Trophoblast cell (in vitro differentiated cells and primary cell): ENCODE measurements around the gene FGD5.

Experiments
- DNase-seq, 2 donors: peaks; one replicate each; pipeline ENCODE4 v3.0.0-alpha.2; 2016
- H2AFZ ChIP-seq: 2 replicates; pipeline ENCODE4 v1.6.1; 2013; ENCODE audit warnings: low read length, moderate library complexity, mild to moderate bottlenecking; ENCODE audit not compliant: insufficient read depth, poor library complexity
- H2AK5ac ChIP-seq: 2 replicates; pipeline ENCODE4 v1.6.1; 2013; ENCODE audit warnings: mild to moderate bottlenecking, low read length
- H2BK120ac ChIP-seq: 2 replicates; pipeline ENCODE4 v1.6.1; 2013; ENCODE audit warnings: low read length, mild to moderate bottlenecking, moderate library complexity; ENCODE audit not compliant: insufficient read depth, poor library complexity
- H2BK12ac ChIP-seq: 2 replicates; pipeline ENCODE4 v1.6.1; 2013; ENCODE audit warnings: mild to moderate bottlenecking, low read length, moderate library complexity
- H2BK5ac ChIP-seq: 2 replicates; pipeline ENCODE4 v1.6.1; 2013; ENCODE audit warnings: low read length, low read depth, moderate library complexity, mild to moderate bottlenecking; ENCODE audit not compliant: poor library complexity
- H3K14ac ChIP-seq: 2 replicates; pipeline ENCODE4 v1.6.1; 2013; ENCODE audit warnings: mild to moderate bottlenecking, low read length
- H3K18ac ChIP-seq: 2 replicates; pipeline ENCODE4 v1.6.1; 2013; ENCODE audit warnings: mild to moderate bottlenecking, low read length
- H3K23ac ChIP-seq: 2 replicates; pipeline ENCODE4 v1.6.1; 2013; ENCODE audit warnings: low read length
- H3K27ac ChIP-seq: 2 replicates; pipeline ENCODE4 v1.5.1; 2013; ENCODE audit warnings: low read depth, mild to moderate bottlenecking, inconsistent platforms, low read length, moderate library complexity
- H3K27me3 ChIP-seq: 2 replicates; pipeline ENCODE4 v1.6.1; 2013; ENCODE audit warnings: inconsistent platforms, mild to moderate bottlenecking, low read length, moderate library complexity; ENCODE audit not compliant: insufficient read depth
- H3K36me3 ChIP-seq, 2 experiments: 1 replicate in 1 of 2; 2 replicates in 1 of 2; pipeline ENCODE4 v1.6.1; 2013; ENCODE audit warnings: low read length in 2 of 2, mild to moderate bottlenecking in 2 of 2, moderate library complexity in 1 of 2; ENCODE audit not compliant: insufficient read depth in 2 of 2, control insufficient read depth in 1 of 2
- H3K4ac ChIP-seq: 2 replicates; pipeline ENCODE4 v1.6.1; 2013; ENCODE audit warnings: low read depth, mild to moderate bottlenecking, low read length, moderate library complexity
- H3K4me1 ChIP-seq, 2 experiments: 1 replicate in 1 of 2; 2 replicates in 1 of 2; pipeline ENCODE4 v1.6.1; 2013; ENCODE audit warnings: low read length in 2 of 2, mild to moderate bottlenecking in 2 of 2, moderate library complexity in 1 of 2; ENCODE audit not compliant: insufficient read depth in 2 of 2, control insufficient read depth in 1 of 2
- H3K4me2 ChIP-seq: 2 replicates; pipeline ENCODE4 v1.6.1; 2013; ENCODE audit warnings: inconsistent platforms, mild to moderate bottlenecking, low read length, moderate library complexity
- H3K4me3 ChIP-seq: 2 replicates; pipeline ENCODE4 v1.5.1; 2013; ENCODE audit warnings: mild to moderate bottlenecking, low read depth, low read length, inconsistent platforms
- H3K79me1 ChIP-seq: one replicate; pipeline ENCODE4 v1.6.1; 2013; ENCODE audit warnings: low read length
- H3K79me2 ChIP-seq: 2 replicates; pipeline ENCODE4 v1.6.1; 2013; ENCODE audit warnings: low read length, mild to moderate bottlenecking; ENCODE audit not compliant: control insufficient read depth, insufficient read depth, poor library complexity
- H3K9ac ChIP-seq: 2 replicates; pipeline ENCODE4 v1.6.1; 2013; ENCODE audit warnings: mild to moderate bottlenecking, low read length
- H3K9me3 ChIP-seq: 2 replicates; pipeline ENCODE4 v1.6.1; 2013; ENCODE audit warnings: low read depth, mild to moderate bottlenecking, control low read depth, inconsistent platforms, low read length; ENCODE audit not compliant: insufficient read depth
- H4K12ac ChIP-seq: 2 replicates; pipeline ENCODE4 v1.6.1; 2013; ENCODE audit warnings: low read depth, mild to moderate bottlenecking, low read length, moderate library complexity
- H4K8ac ChIP-seq: 2 replicates; pipeline ENCODE4 v1.6.1; 2013; ENCODE audit warnings: low read depth, mild to moderate bottlenecking, low read length, moderate library complexity
- H4K91ac ChIP-seq: one replicate; pipeline ENCODE4 v1.6.1; 2013; ENCODE audit warnings: low read depth, mild to moderate bottlenecking, low read length, moderate library complexity
- WGBS: extraction: QIAGEN DNeasy Blood & Tissue Kit; methylation state at CpG from one replicate; pipeline ENCODE4 v1.1.7; 2013; ENCODE audit warnings: missing lambda C conversion rate; ENCODE audit not compliant: insufficient read length, insufficient coverage; ENCODE audit errors: extremely low coverage; 5-methylcytosine and 5-hydroxymethylcytosine counted together

The FGD5 gene

GRCh38 chr3:14846226-14846880 is 27.6 kb downstream of the FGD5 start:
- H3K23ac ChIP-seq, result no peak overlapping the region
- no peak overlapping the region for H3K14ac ChIP-seq
- no peak overlapping the region for H3K4me2 ChIP-seq
- H3K4ac ChIP-seq, result no peak overlapping the region
- WGBS, result no CpG with 5 or more reads among the region's 7 CpGs
- peak overlapping the region; percentile 32 for H4K91ac ChIP-seq
- no peak overlapping the region for H3K4me3 ChIP-seq
- H3K9me3 ChIP-seq, result peaks cover 4% of the 10 kb centered on the region
- H4K12ac ChIP-seq, result no peak overlapping the region
- DNase-seq, result no peak
- peaks cover 5% of the 10 kb centered on the region for H3K79me1 ChIP-seq
- H2BK5ac ChIP-seq, result no peak overlapping the region
- H3K18ac ChIP-seq, result no peak overlapping the region
- H3K27ac ChIP-seq, result no peak overlapping the region
- H3K79me2 ChIP-seq, result peaks cover 2% of the 10 kb centered on the region
- H4K8ac ChIP-seq, result no peak overlapping the region
- no peak overlapping the region for H2AFZ ChIP-seq
- H2BK12ac ChIP-seq, result no peak overlapping the region
- no peak overlapping the region for H2BK120ac ChIP-seq
- no peaks in the 10 kb centered on the region for H3K36me3 ChIP-seq
- no peak overlapping the region for H2AK5ac ChIP-seq
- no peaks in the 10 kb centered on the region for H3K27me3 ChIP-seq
- H3K9ac ChIP-seq, result no peak overlapping the region
- H3K4me1 ChIP-seq, result peaks cover 10 to 12% of the 10 kb centered on the region in 2 experiments

DNA sequence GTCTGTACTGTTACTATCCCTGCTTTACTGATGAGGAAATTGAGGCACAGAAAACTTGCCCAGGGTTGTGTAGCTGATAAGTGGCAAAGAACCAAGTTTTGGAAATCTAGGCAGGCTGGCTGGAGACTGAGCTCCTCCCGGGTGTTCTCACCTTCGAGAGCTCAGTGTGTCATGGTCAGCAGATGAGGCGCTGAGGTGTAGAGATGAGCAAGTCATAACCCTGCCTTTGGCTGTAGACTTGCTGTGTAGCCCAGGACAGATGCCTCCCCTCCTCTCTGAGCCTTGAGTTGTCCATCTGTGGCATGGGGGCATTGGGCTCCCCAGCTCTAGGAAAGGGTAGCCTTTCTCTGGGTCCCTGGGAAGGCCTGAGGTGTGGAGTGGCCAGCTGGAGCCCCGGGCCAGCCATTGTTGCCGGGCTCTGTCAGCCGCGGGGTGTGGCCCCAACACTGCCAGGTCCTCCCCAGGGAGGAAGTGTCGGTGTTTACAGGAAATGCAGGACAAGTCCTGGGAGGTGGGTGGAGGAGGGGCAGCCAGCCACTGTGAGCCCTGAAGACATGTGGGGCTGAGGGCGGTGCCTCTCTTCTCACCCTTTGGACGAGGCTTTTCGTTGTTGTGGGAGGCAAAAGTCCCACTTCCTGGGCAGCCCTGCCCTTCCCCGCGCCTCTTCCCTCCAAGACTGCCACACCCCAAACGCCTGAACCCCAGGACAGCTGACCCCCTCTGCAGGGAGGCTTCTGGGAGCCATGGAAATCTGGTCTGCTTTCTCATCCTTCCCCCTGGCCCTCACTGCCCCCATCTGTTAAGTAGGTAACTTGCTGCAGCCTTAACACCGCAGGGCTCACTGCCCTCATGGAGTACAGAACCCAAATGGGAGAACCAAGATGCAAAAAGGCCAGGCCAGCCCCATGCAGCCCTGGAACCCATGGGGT is 29.1 kb downstream of the FGD5 start:
- Histone ChIP-seq H3K18ac (peak overlapping the region; percentile 86), H3K4me1 (peaks cover 10 to 15% of the 10 kb centered on the region in 2 experiments), H2BK120ac (peak overlapping the region; percentile 70), H3K27me3 (no peaks in the 10 kb centered on the region), H2AFZ (peak overlapping the region; percentile 66), H3K27ac (peak overlapping the region; percentile 6), H3K79me2 (peaks cover 2% of the 10 kb centered on the region), H3K36me3 (no peaks in the 10 kb centered on the region), H4K8ac (peak overlapping the region; percentile 64), H3K14ac (peak overlapping the region; percentile 79), H2BK12ac (peak overlapping the region; percentile 63), H3K23ac (no peak overlapping the region), H2AK5ac (no peak overlapping the region), H3K4me3 (no peak overlapping the region), H4K12ac (peak overlapping the region; percentile 61), H4K91ac (peak overlapping the region; percentile 74), H3K9me3 (peaks cover 4% of the 10 kb centered on the region), H2BK5ac (peak overlapping the region; percentile 70), H3K4ac (peak overlapping the region; percentile 26), H3K79me1 (peaks cover 5% of the 10 kb centered on the region), H3K9ac (no peak overlapping the region), H3K4me2 (peak overlapping the region; percentile 38)
- no CpG with 5 or more reads among the region's 15 CpGs for WGBS
- DNase-seq, result no peak

DNA sequence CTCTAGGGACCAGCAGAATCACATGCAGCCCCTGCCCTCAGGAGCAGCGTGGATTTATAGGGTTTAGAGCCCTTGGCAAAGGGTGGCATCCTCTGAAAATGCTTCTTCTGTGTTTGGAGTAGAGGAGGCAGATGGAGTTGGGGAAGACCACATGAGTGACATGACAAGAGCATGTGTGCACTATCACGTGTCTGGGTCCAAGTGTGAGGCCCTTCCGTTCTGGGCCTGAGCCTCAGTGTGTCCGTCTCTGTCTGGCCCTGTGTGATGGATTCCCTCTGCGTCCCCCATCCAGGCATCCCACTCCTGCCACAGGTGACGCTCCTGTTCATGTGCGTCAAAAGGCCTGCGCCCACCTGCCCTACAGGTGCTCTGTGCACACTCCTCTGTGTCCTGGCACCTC is 30.1 kb downstream of the FGD5 start:
- H3K79me1 ChIP-seq, result peaks cover 5% of the 10 kb centered on the region
- H4K12ac ChIP-seq, result no peak overlapping the region
- no peak overlapping the region for H2BK5ac ChIP-seq
- H3K4me2 ChIP-seq, result no peak overlapping the region
- no peak overlapping the region for H3K27ac ChIP-seq
- H3K4me3 ChIP-seq, result no peak overlapping the region
- no peak overlapping the region for H4K91ac ChIP-seq
- H3K14ac ChIP-seq, result no peak overlapping the region
- no peak overlapping the region for H3K4ac ChIP-seq
- DNase-seq, result no peak
- H3K9me3 ChIP-seq, result peaks cover 4% of the 10 kb centered on the region
- H2AK5ac ChIP-seq, result no peak overlapping the region
- H3K79me2 ChIP-seq, result peaks cover 2% of the 10 kb centered on the region
- H2BK120ac ChIP-seq, result no peak overlapping the region
- no peak overlapping the region for H2AFZ ChIP-seq
- no peak overlapping the region for H3K23ac ChIP-seq
- no peaks in the 10 kb centered on the region for H3K27me3 ChIP-seq
- H3K9ac ChIP-seq, result peak overlapping the region; percentile 15
- no peak overlapping the region for H4K8ac ChIP-seq
- no CpG with 5 or more reads among the region's 8 CpGs for WGBS
- H3K18ac ChIP-seq, result no peak overlapping the region
- no peak overlapping the region for H2BK12ac ChIP-seq
- peaks cover 10 to 17% of the 10 kb centered on the region in 2 experiments for H3K4me1 ChIP-seq
- no peaks in the 10 kb centered on the region for H3K36me3 ChIP-seq

DNA sequence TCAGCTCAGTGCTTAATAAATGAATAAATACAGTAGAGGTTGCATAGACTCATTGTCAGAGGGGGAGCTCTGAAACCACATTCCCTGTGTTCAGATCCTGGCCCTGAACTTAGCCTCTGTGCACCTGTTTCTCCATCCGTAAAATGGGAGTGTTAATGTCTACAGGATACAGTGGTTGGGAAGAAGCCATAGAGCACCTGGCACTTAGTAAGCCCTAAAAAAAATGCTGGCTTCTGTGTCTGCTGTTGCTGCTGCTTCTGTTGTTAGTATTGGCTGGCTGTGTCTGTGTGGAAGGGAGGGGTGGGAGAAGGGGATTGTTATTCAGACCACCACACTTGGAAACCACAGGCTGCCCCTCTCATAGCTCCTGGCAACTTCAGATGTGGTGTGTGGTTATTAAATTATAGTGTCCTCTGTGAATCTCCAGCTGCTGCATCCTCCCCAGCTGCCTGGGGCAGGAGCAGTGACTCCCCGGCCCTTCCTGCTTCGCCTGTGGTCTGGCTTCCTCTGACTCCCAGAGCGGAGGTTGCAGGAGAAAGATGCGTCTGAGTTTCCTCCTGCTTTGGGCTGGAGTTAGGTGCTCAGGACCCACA is 31.0 kb downstream of the FGD5 start:
- no peak overlapping the region for H3K4me3 ChIP-seq
- no peak overlapping the region for H3K4me2 ChIP-seq
- H3K23ac ChIP-seq, result no peak overlapping the region
- no peak overlapping the region for H3K27ac ChIP-seq
- H3K27me3 ChIP-seq, result no peaks in the 10 kb centered on the region
- no peak overlapping the region for H2AFZ ChIP-seq
- peaks cover 2% of the 10 kb centered on the region for H3K79me2 ChIP-seq
- no peak overlapping the region for H3K14ac ChIP-seq
- peaks cover 10 to 17% of the 10 kb centered on the region in 2 experiments for H3K4me1 ChIP-seq
- DNase-seq, result no peak
- WGBS, result no CpG with 5 or more reads among the region's 5 CpGs
- H4K91ac ChIP-seq, result no peak overlapping the region
- peaks cover 0 to 2% of the 10 kb centered on the region in 2 experiments for H3K36me3 ChIP-seq
- peaks cover 4% of the 10 kb centered on the region for H3K9me3 ChIP-seq
- no peak overlapping the region for H2BK12ac ChIP-seq
- H2BK5ac ChIP-seq, result no peak overlapping the region
- no peak overlapping the region for H3K9ac ChIP-seq
- no peak overlapping the region for H3K4ac ChIP-seq
- no peak overlapping the region for H3K18ac ChIP-seq
- H2BK120ac ChIP-seq, result no peak overlapping the region
- peaks cover 5% of the 10 kb centered on the region for H3K79me1 ChIP-seq
- H4K12ac ChIP-seq, result no peak overlapping the region
- no peak overlapping the region for H2AK5ac ChIP-seq
- H4K8ac ChIP-seq, result no peak overlapping the region
